GM12878 (cell line): ENCODE data around the gene HSD17B12. TPM values are rescaled to one million over a fixed set of nuclear protein-coding genes. Genes with fewer than 3 reads are reported as not detected.

ENCODE experiments used
- ATAC-seq: fragments of 200-7000 bp; cut with Tn5 transposase; 3 replicates; pipeline ENCODE4 v1.9.1; 2020; ENCODE audit warnings: mild to moderate bottlenecking, moderate library complexity
- BruUV-seq: library from RNA; stranded (reverse); fragments of 400-500 nt; replicated peaks from 2 replicates; lab custom pipeline; 2021; lab: Mats Ljungman, UMichigan
- CTCF ChIA-PET: fragments of 300-600 bp; sonication (Branson Sonifier 250); formaldehyde crosslinking; extraction: SDS; loops from one replicate; lab custom pipeline; 2021; ENCODE audit warnings: inconsistent platforms; lab: Yijun Ruan, JAX
- POLR2A ChIA-PET: fragments of 350-600 bp; formaldehyde crosslinking; extraction: SDS; loops from one replicate; lab custom pipeline; 2021; ENCODE audit warnings: inconsistent platforms; lab: Charles Lee
- RAD21 ChIA-PET: fragments of 300-600 bp; sonication (Branson Sonifier 250); formaldehyde crosslinking; loops from one replicate; lab custom pipeline; 2023; ENCODE audit warnings: antibody characterized with exemption; ENCODE audit not compliant: unreplicated experiment; lab: Charles Lee
- SMC1A ChIA-PET: fragments of 300-600 bp; sonication (Branson Sonifier 250); formaldehyde crosslinking; loops from one replicate; lab custom pipeline; 2023; ENCODE audit not compliant: unreplicated experiment, uncharacterized antibody; lab: Charles Lee
- DNase-seq: peaks from one replicate; pipeline ENCODE4 v3.0.0-alpha.2; 2011; ENCODE audit warnings: low read depth, low spot score
- FAIRE-seq: peaks from 3 replicates; lab custom pipeline; 2011; peaks lifted over from hg19 to GRCh38; lab: Jason Lieb, UNC
- H2AFZ ChIP-seq: 2 replicates; pipeline ENCODE4 v1.6.0; 2011; ENCODE audit warnings: low read depth, low read length, control low read depth; ENCODE audit not compliant: control insufficient read depth
- H3K27ac ChIP-seq: 2 replicates; pipeline ENCODE4 v1.5.1; 2011; ENCODE audit warnings: control low read depth; ENCODE audit not compliant: control insufficient read depth, insufficient read depth
- H3K27me3 ChIP-seq, 2 experiments: replicated peaks in 1 of 2; 2 replicates each; pipeline versions ENCODE4 v1.6.0 to v1.6.1; 2011; ENCODE audit warnings: low read length in 1 of 2; ENCODE audit not compliant: control insufficient read depth in 2 of 2, insufficient read depth in 2 of 2
- H3K36me3 ChIP-seq, 2 experiments: 2 replicates each; pipeline ENCODE4 v1.5.1; 2011; ENCODE audit warnings: low read length in 1 of 2; ENCODE audit not compliant: control insufficient read depth in 2 of 2, insufficient read depth in 2 of 2
- H3K4me1 ChIP-seq: 2 replicates; pipeline ENCODE4 v1.6.1; 2011; ENCODE audit warnings: mild to moderate bottlenecking, low read length, moderate library complexity, mixed read lengths; ENCODE audit not compliant: control insufficient read depth, insufficient read depth
- H3K4me2 ChIP-seq: 2 replicates; pipeline ENCODE4 v1.6.0; 2011; ENCODE audit warnings: control low read depth; ENCODE audit not compliant: control insufficient read depth, insufficient read depth
- H3K4me3 ChIP-seq: fragments of 200-600 bp; sonication (generic); 2 replicates; pipeline ENCODE4 v1.5.1; 2016
- H3K79me2 ChIP-seq: 2 replicates; pipeline ENCODE4 v1.6.0; 2011; ENCODE audit warnings: low read length; ENCODE audit not compliant: control insufficient read depth, insufficient read depth
- H3K9ac ChIP-seq: 2 replicates; pipeline ENCODE4 v1.8.0; 2011; ENCODE audit warnings: low read length, control low read depth, mixed read lengths; ENCODE audit not compliant: control insufficient read depth, insufficient read depth
- H3K9me3 ChIP-seq: replicated peaks from 3 replicates; pipeline ENCODE4 v1.5.1; 2011; ENCODE audit warnings: mild to moderate bottlenecking, low read length; ENCODE audit not compliant: control insufficient read depth, insufficient read depth
- H4K20me1 ChIP-seq: 2 replicates; pipeline ENCODE4 v1.6.0; 2011; ENCODE audit not compliant: control insufficient read depth, insufficient read depth
- NR2F1 ChIP-seq: fragments of 450-650 bp; conservative IDR thresholded peaks from 2 replicates; pipeline ENCODE4 v1.6.1; 2017; ENCODE audit warnings: mild to moderate bottlenecking
- TARDBP ChIP-seq: IDR thresholded peaks from 2 replicates; pipeline ENCODE4 v1.6.1; 2016; ENCODE audit warnings: borderline replicate concordance
- WGBS: methylation state at CpG from one replicate; pipeline ENCODE4 v1.1.6; 2016; ENCODE audit warnings: low lambda C conversion rate; ENCODE audit not compliant: insufficient replicate concordance, insufficient coverage; ENCODE audit errors: missing lambda C conversion rate; 5-methylcytosine and 5-hydroxymethylcytosine counted together
- in situ Hi-C: fragments of 300-500 bp; cut with MboI; formaldehyde crosslinking; loops from 9 replicates; pipeline ENCODE4 v1.14.3; 2018; ENCODE audit warnings: mixed read lengths
- intact Hi-C: fragments of 100-400 bp; cut with micrococcal nuclease; formaldehyde crosslinking; loops from one replicate; pipeline ENCODE4 v1.14.2; 2022; ENCODE audit not compliant: unreplicated experiment
- polyA plus RNA-seq, 11 experiments: library from polyadenylated mRNA; depleted of rRNA in 4 of 11; unstranded in 6 of 11; stranded (reverse) in 5 of 11; fragments of >200 nt; fragmentation: Nextera tagmentation in 4 of 11; fragmentation: Illumina TruSeq in 1 of 11; extraction: Ambion mirVana in 4 of 11; extraction: Trizol in 1 of 11; gene quantifications; 1 replicate in 1 of 11; 2 replicates in 10 of 11; pipeline versions ENCODE4 v1.2.1 to v1.2.3, GENCODE V29; 2011 to 2016; ENCODE audit warnings: inconsistent platforms in 2 of 11, missing spikeins in 2 of 11, low read depth in 1 of 11
- total RNA-seq, 4 experiments: library from RNA; depleted of rRNA in 3 of 4; stranded (reverse); fragments of >200 nt in 3 of 4; fragmentation: Illumina TruSeq in 1 of 4; extraction: Trizol in 1 of 4; gene quantifications; 2 replicates each; pipeline versions ENCODE4 v1.2.1 to v1.2.3, GENCODE V29; 2013 to 2021
- TF ChIP-seq, protein P1 (sequence below): fragments of 450-650 bp; formaldehyde crosslinking; IDR thresholded peaks from 2 replicates; pipeline ENCODE4 v1.4.0; 2020; ENCODE audit warnings: mild to moderate bottlenecking, moderate library complexity
- TF ChIP-seq, protein P2 (sequence below): fragments of 450-650 bp; IDR thresholded peaks from 2 replicates; pipeline ENCODE4 v1.6.1; 2018; ENCODE audit warnings: borderline replicate concordance, mild to moderate bottlenecking; ENCODE audit not compliant: partially characterized antibody
- TF ChIP-seq, protein P3 (sequence below): fragments of 450-650 bp; IDR thresholded peaks from 2 replicates; pipeline ENCODE4 v1.6.1; 2017; ENCODE audit warnings: low read depth, mild to moderate bottlenecking, moderate library complexity

HSD17B12 gene
- total and polyA plus RNA-seq, 10 of the 15 experiments (the other 5 are each of a cell fraction or from before 2014, with no cell fraction given) = 23.6 to 88.0 (median 64.7) TPM

DNA sequence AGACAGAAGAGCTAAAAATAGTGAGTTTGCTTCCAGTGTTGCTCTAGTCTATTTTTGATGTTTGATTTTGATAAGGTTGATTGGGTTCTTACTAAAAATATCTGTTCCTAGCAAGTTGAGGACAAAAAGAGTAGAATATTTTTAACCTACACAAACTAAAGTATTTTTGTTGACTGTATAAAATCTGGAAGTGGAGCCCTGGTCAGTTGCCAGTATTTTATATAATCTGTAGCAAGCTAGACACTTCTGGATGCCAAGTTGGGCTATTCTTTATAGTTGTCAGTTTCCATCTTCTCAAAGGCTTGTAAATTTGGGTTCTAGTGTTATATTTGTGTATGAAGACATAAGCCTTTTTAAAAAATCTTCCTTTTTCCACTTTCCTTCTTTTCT, 56.7 kb downstream of the HSD17B12 start (continued):
- TF ChIP-seq, protein P1, sequence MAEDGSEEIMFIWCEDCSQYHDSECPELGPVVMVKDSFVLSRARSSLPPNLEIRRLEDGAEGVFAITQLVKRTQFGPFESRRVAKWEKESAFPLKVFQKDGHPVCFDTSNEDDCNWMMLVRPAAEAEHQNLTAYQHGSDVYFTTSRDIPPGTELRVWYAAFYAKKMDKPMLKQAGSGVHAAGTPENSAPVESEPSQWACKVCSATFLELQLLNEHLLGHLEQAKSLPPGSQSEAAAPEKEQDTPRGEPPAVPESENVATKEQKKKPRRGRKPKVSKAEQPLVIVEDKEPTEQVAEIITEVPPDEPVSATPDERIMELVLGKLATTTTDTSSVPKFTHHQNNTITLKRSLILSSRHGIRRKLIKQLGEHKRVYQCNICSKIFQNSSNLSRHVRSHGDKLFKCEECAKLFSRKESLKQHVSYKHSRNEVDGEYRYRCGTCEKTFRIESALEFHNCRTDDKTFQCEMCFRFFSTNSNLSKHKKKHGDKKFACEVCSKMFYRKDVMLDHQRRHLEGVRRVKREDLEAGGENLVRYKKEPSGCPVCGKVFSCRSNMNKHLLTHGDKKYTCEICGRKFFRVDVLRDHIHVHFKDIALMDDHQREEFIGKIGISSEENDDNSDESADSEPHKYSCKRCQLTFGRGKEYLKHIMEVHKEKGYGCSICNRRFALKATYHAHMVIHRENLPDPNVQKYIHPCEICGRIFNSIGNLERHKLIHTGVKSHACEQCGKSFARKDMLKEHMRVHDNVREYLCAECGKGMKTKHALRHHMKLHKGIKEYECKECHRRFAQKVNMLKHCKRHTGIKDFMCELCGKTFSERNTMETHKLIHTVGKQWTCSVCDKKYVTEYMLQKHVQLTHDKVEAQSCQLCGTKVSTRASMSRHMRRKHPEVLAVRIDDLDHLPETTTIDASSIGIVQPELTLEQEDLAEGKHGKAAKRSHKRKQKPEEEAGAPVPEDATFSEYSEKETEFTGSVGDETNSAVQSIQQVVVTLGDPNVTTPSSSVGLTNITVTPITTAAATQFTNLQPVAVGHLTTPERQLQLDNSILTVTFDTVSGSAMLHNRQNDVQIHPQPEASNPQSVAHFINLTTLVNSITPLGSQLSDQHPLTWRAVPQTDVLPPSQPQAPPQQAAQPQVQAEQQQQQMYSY (CRISPR knock-in tag) = no peak

DNA sequence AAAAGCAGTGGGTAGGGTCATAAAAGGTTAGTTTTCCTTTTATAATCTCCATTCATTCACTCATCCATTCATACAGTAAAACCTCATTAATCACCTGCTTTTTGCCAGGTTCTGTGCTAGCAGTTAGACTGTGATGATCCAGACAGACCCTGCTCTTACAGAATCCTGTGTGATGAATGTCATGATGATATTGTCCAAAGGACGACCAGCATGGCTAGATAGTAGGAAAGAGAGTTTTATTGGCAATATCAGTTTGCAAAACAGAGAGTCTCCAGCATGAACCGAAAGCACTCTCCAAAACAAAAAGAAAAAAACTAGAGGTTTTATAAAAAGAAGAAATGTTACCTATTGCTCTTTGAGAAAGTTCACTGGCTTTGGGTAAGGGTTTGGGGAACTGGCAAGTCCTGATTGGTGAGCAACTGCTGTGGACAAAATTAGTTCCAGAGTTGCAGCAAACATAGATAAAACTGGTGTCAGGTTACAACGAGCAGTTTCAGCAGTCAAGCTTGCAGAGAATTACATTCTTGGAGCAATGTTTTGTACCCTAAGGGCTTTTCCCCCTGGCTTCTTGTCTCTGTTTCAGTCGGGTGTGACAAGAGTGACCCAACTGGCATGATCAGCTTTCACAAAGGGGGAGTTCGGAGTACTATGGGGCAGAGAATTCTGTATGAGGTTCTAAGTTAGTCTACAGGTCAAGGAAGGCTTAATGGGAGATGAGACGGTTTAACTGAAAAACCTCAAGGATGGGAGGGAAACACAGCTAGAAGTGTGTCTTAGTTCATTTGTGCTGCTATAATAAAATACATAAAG, 58.3 kb downstream of the HSD17B12 start:
- H3K4me1 ChIP-seq = peaks cover 10% of the 10 kb centered on the region
- ATAC-seq (peak; percentile 41), FAIRE-seq (no peak), DNase-seq (no peak)
- whole genome bisulfite sequencing = 69% methylated on average over 6 of the region's 6 CpGs
- ChIA-PET SMC1A (interaction anchor here (0.7 to 0.9 kb wide), 2 partner anchors 9 to 296 kb away, joined by 3 read pairs; no protein-coding TSS in a partner anchor), POLR2A (no interaction called here), CTCF (no interaction called here), RAD21 (no interaction called here)
- no peak overlapping the region for H3K9ac ChIP-seq
- no peak overlapping the region for H2AFZ ChIP-seq
- intact Hi-C loops (no loop called here), in situ Hi-C loops (no loop called here)
- BruUV-seq = no TSS peak
- no peak overlapping the region for H3K27ac ChIP-seq
- H3K27me3 ChIP-seq = no peaks in the 10 kb centered on the region
- peaks cover 3% of the 10 kb centered on the region for H3K79me2 ChIP-seq
- no peak overlapping the region for H3K4me3 ChIP-seq
- no peak overlapping the region for H3K4me2 ChIP-seq
- H4K20me1 ChIP-seq = no peaks in the 10 kb centered on the region
- TF ChIP-seq, protein P2, sequence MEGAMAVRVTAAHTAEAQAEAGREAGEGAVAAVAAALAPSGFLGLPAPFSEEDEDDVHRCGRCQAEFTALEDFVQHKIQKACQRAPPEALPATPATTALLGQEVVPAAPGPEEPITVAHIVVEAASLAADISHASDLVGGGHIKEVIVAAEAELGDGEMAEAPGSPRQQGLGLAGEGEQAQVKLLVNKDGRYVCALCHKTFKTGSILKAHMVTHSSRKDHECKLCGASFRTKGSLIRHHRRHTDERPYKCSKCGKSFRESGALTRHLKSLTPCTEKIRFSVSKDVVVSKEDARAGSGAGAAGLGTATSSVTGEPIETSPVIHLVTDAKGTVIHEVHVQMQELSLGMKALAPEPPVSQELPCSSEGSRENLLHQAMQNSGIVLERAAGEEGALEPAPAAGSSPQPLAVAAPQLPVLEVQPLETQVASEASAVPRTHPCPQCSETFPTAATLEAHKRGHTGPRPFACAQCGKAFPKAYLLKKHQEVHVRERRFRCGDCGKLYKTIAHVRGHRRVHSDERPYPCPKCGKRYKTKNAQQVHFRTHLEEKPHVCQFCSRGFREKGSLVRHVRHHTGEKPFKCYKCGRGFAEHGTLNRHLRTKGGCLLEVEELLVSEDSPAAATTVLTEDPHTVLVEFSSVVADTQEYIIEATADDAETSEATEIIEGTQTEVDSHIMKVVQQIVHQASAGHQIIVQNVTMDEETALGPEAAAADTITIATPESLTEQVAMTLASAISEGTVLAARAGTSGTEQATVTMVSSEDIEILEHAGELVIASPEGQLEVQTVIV = no peak
- TF ChIP-seq NR2F1 = no peak
- no peak for TF ChIP-seq TARDBP
- TF ChIP-seq, protein P3, sequence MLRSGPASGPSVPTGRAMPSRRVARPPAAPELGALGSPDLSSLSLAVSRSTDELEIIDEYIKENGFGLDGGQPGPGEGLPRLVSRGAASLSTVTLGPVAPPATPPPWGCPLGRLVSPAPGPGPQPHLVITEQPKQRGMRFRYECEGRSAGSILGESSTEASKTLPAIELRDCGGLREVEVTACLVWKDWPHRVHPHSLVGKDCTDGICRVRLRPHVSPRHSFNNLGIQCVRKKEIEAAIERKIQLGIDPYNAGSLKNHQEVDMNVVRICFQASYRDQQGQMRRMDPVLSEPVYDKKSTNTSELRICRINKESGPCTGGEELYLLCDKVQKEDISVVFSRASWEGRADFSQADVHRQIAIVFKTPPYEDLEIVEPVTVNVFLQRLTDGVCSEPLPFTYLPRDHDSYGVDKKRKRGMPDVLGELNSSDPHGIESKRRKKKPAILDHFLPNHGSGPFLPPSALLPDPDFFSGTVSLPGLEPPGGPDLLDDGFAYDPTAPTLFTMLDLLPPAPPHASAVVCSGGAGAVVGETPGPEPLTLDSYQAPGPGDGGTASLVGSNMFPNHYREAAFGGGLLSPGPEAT = no peak
- H3K9me3 ChIP-seq = peaks cover 10% of the 10 kb centered on the region
- H3K36me3 ChIP-seq = peaks cover 4 to 9% of the 10 kb centered on the region in 2 experiments; a peak in 3 of 4 replicates
